Measurements from ENCODE around the gene GLRX5.

Gene GLRX5

DNA sequence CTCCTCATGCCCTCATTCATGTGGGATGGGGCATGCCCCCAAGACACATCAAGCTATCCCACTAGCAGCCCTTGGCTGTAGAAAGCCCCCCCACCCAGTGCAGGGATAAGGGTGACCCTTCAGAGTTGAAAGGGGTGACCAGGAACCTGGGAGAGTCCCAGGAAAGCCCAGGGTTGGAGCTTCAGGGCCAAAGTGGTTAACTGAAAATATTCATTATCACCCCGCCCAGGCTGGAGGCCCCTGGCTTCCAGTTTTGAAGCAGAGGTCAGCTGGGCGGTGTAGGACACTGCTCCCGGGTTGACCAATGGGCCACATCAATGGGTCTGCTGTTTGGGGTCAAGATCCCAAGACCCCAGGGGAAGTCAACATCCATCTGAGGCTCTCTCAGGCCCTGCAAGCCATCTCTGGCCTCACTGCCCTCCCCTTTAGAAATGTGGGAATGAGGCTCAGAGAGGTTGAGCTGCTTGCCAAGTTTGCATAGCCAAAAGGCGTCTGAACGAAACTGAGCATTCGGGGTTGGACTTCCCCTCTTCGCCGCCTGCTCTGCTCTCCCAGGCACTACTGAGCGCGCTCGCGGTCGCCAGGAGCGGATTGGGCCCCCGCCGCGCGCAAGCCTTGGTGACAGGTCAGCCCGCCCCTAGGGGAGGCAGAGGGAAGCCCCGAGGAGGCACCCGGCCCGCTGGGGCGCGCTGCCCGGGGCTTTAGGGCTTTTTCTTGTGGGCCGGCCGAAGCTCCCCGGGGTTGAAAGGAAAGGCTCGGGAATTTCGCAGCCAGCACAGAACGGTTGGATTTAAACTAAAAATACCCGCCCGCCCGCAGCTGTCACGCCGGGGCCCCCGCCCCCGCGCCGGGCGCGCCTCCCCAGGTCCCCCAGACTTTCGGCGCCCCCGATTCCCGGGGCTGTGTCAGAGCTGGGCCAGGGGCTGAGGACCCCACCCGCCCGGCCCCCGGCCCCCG, 19.0 kb upstream of the GLRX5 start:
- Histone ChIP-seq H3K4ac (ENCODE audit: low read depth in 1 of 2, low read length in 2 of 2) (peak overlapping the region in 1 of 2 experiments; percentile 95), H2BK15ac (ENCODE audit: low read depth, poor library complexity, severe bottlenecking) (peak overlapping the region; percentile 30), H3K9ac (ENCODE audit: low read length) (peak overlapping the region; percentile 87), H3K23ac (ENCODE audit: low read length in 2 of 2) (peak overlapping the region in 1 of 2 experiments; percentile 31), H2AFZ (ENCODE audit: low read depth, low read length) (no peak overlapping the region), H3K4me1 (ENCODE audit: control insufficient read depth, insufficient read depth, low read depth, low read length) (peaks cover 25% of the 10 kb centered on the region), H2BK12ac (ENCODE audit: low read length in 2 of 2) (peak overlapping the region; percentile 59 to 93), H2AK5ac (ENCODE audit: low read length, severe bottlenecking) (no peak overlapping the region), H3K4me2 (ENCODE audit: low read length, poor library complexity, severe bottlenecking) (peak overlapping the region; percentile 87), H2BK5ac (ENCODE audit: low read depth, low read length, poor library complexity, severe bottlenecking) (peak overlapping the region; percentile 24), H3K27me3 (ENCODE audit: control insufficient read depth in 1 of 2, insufficient read depth in 1 of 2, low read length in 2 of 2) (no peaks in the 10 kb centered on the region), H3K36me3 (ENCODE audit: control insufficient read depth in 1 of 2, insufficient read depth in 2 of 2, low read depth in 1 of 2, low read length in 2 of 2) (no peaks in the 10 kb centered on the region), H3K4me3 (ENCODE audit: insufficient read depth in 1 of 2, low read depth in 1 of 2, low read length in 2 of 2) (peak overlapping the region; percentile 53 to 85), H3K18ac (ENCODE audit: low read depth in 1 of 2, low read length in 2 of 2) (peak overlapping the region; percentile 74 to 88), H3K27ac (ENCODE audit: low read length, poor library complexity, severe bottlenecking) (peak overlapping the region; percentile 33), H2BK120ac (ENCODE audit: low read depth, low read length) (peak overlapping the region; percentile 42), H4K91ac (ENCODE audit: low read length) (peak overlapping the region; percentile 5), H3K79me1 (replicated peaks; ENCODE audit: low read length, poor library complexity, severe bottlenecking) (peaks cover 2% of the 10 kb centered on the region), H3K14ac (ENCODE audit: low read length in 2 of 2) (peak overlapping the region in 1 of 2 experiments; percentile 82), H3K9me3 (ENCODE audit: control insufficient read depth, low read length) (no peaks in the 10 kb centered on the region), H4K8ac (ENCODE audit: low read length) (no peak overlapping the region)
- peak; percentile 79 for DNase-seq
- 6% methylated on average over 33 of the region's 50 CpGs for WGBS

DNA sequence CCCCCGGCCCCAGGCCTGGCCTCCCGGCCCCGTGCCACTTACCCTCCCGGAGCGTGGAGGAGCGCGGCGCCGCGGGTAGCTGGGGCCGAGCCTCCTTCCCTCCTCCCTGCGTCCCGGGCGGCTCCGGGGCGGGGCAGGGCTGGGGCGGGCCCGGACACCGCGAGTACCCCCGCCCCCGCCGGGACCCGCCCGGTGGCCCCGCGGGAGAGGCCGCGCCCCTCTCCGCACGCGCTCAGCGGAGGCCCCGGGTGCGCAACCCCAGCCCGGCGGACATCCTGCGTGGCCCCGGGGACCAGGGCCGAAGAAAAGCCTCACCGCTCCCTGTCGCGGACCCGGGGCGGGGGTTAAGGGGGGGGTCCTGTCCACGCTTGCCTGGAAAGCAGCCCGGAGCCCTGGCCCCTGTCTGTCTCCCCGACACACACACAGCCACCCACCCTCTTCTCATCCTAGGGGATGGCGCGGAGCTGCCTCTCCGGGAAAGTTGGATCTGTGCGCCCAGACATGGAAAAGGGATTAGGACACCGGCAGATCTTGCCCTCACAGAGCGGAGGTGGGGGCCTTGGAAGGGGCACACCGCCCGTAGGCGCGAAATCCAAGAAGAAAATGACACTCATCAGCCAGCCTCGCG, 18.2 kb upstream of the GLRX5 start, which contains the start of gene SYNE3:
Gene SYNE3, minus strand, starts transcription at position 97 of the 628 bp plus-strand sequence. CDS start 40,829 bp downstream, outside the sequence.
- Histone ChIP-seq H4K8ac (ENCODE audit: low read length) (peak within 1 kb of the TSS; percentile 79), H3K4me1 (ENCODE audit: control insufficient read depth, insufficient read depth, low read depth, low read length) (peaks cover 25% of the 10 kb centered on the region), H3K23ac (ENCODE audit: low read length in 2 of 2) (peak within 1 kb of the TSS in 1 of 2 experiments; percentile 31), H2BK12ac (ENCODE audit: low read length in 2 of 2) (peak within 1 kb of the TSS; percentile 59 to 93), H2BK15ac (ENCODE audit: low read depth, poor library complexity, severe bottlenecking) (peak within 1 kb of the TSS; percentile 82), H3K27ac (ENCODE audit: low read length, poor library complexity, severe bottlenecking) (peak within 1 kb of the TSS; percentile 33), H2AFZ (ENCODE audit: low read depth, low read length) (no peak within 1 kb of the TSS), H3K4me3 (ENCODE audit: insufficient read depth in 1 of 2, low read depth in 1 of 2, low read length in 2 of 2) (peak within 1 kb of the TSS; percentile 53 to 85), H3K79me1 (replicated peaks; ENCODE audit: low read length, poor library complexity, severe bottlenecking) (peaks cover 2% of the 10 kb centered on the region), H3K4ac (ENCODE audit: low read depth in 1 of 2, low read length in 2 of 2) (peak within 1 kb of the TSS; percentile 73 to 95), H3K14ac (ENCODE audit: low read length in 2 of 2) (peak within 1 kb of the TSS in 1 of 2 experiments; percentile 82), H3K27me3 (ENCODE audit: control insufficient read depth in 1 of 2, insufficient read depth in 1 of 2, low read length in 2 of 2) (no peaks in the 10 kb centered on the region), H3K4me2 (ENCODE audit: low read length, poor library complexity, severe bottlenecking) (peak within 1 kb of the TSS; percentile 87), H3K36me3 (ENCODE audit: control insufficient read depth in 1 of 2, insufficient read depth in 2 of 2, low read depth in 1 of 2, low read length in 2 of 2) (no peaks in the 10 kb centered on the region), H3K18ac (ENCODE audit: low read depth in 1 of 2, low read length in 2 of 2) (peak within 1 kb of the TSS; percentile 87 to 88), H2BK5ac (ENCODE audit: low read depth, low read length, poor library complexity, severe bottlenecking) (peak within 1 kb of the TSS; percentile 24), H2AK5ac (ENCODE audit: low read length, severe bottlenecking) (no peak within 1 kb of the TSS), H3K9ac (ENCODE audit: low read length) (peak within 1 kb of the TSS; percentile 87), H2BK120ac (ENCODE audit: low read depth, low read length) (peak within 1 kb of the TSS; percentile 71), H3K9me3 (ENCODE audit: control insufficient read depth, low read length) (no peaks in the 10 kb centered on the region), H4K91ac (ENCODE audit: low read length) (peak within 1 kb of the TSS; percentile 20)
- DNase-seq, result no peak
- whole genome bisulfite sequencing, result 15% methylated on average over 19 of the region's 60 CpGs

DNA sequence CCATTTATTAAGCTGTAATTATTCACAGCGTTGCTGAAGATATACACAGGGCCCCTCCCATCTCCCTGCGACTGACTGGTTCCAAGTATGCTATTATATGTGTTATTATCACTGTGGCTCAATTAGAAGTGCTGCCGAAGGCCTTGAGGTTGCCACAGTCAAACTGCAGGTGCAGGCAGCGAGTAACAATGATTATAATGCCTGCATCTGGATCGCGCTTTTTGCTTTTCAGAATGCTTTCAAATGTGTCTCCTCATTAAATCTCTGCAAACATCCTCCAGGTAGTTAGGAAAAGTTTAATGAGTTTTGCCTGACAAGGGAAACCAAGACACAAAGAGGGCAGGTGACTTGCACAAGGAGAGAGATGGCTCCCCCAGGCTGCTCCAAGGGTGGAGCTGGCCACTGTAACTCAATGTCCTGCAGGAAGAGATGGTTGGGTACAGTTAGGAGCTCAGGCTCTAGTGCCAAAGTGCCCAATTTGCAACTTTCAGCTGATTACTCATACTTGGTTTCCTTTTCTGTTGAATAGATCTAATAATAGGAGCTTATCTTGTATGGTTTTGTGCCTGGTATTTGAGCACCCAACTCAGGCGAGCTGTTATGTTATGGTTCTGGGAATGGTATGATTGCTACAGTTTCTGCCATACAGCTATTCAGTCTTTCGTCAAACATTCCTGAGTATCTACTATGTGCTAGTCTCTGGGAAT, 16.7 kb upstream of the GLRX5 start:
- no peak overlapping the region for H2AK5ac ChIP-seq (ENCODE audit: low read length, severe bottlenecking)
- peak overlapping the region; percentile 77 for H3K9ac ChIP-seq (ENCODE audit: low read length)
- peak; percentile 75 for DNase-seq
- H2BK12ac ChIP-seq (ENCODE audit: low read length in 2 of 2), result no peak overlapping the region
- peaks cover 27% of the 10 kb centered on the region for H3K4me1 ChIP-seq (ENCODE audit: control insufficient read depth, insufficient read depth, low read depth, low read length)
- H3K4me2 ChIP-seq (ENCODE audit: low read length, poor library complexity, severe bottlenecking), result no peak overlapping the region
- no peak overlapping the region for H3K23ac ChIP-seq (ENCODE audit: low read length in 2 of 2)
- no peak overlapping the region for H2BK120ac ChIP-seq (ENCODE audit: low read depth, low read length)
- no peak overlapping the region for H3K27ac ChIP-seq (ENCODE audit: low read length, poor library complexity, severe bottlenecking)
- peaks cover 2% of the 10 kb centered on the region for H3K79me1 ChIP-seq (replicated peaks; ENCODE audit: low read length, poor library complexity, severe bottlenecking)
- no peaks in the 10 kb centered on the region for H3K27me3 ChIP-seq (ENCODE audit: control insufficient read depth in 1 of 2, insufficient read depth in 1 of 2, low read length in 2 of 2)
- WGBS, result 89% methylated on average over 7 of the region's 8 CpGs
- no peak overlapping the region for H4K91ac ChIP-seq (ENCODE audit: low read length)
- H3K9me3 ChIP-seq (ENCODE audit: control insufficient read depth, low read length), result no peaks in the 10 kb centered on the region
- no peak overlapping the region for H2BK5ac ChIP-seq (ENCODE audit: low read depth, low read length, poor library complexity, severe bottlenecking)
- H3K14ac ChIP-seq (ENCODE audit: low read length in 2 of 2), result no peak overlapping the region
- no peaks in the 10 kb centered on the region for H3K36me3 ChIP-seq (ENCODE audit: control insufficient read depth in 1 of 2, insufficient read depth in 2 of 2, low read depth in 1 of 2, low read length in 2 of 2)
- H2AFZ ChIP-seq (ENCODE audit: low read depth, low read length), result no peak overlapping the region
- H2BK15ac ChIP-seq (ENCODE audit: low read depth, poor library complexity, severe bottlenecking), result no peak overlapping the region
- peak overlapping the region in 1 of 2 experiments; percentile 43 for H3K4me3 ChIP-seq (ENCODE audit: insufficient read depth in 1 of 2, low read depth in 1 of 2, low read length in 2 of 2)
- H3K4ac ChIP-seq (ENCODE audit: low read depth in 1 of 2, low read length in 2 of 2), result no peak overlapping the region
- H4K8ac ChIP-seq (ENCODE audit: low read length), result no peak overlapping the region
- H3K18ac ChIP-seq (ENCODE audit: low read depth in 1 of 2, low read length in 2 of 2), result no peak overlapping the region

All from mesenchymal stem cell (in vitro differentiated cells and primary cell).